HG03196 (cell line): Measurements from ENCODE around the gene LGALS9.
"Not testable (repeated sequence)": the region's sequence is repeated elsewhere in the genome, so short reads cannot be mapped to it uniquely, and the experiment has no call there.

ENCODE experiments used
- ATAC-seq: cut with Tn5 transposase; IDR thresholded peaks from one replicate; pipeline ENCODE4 v1.9.1; 2021; ENCODE audit not compliant: unreplicated experiment

The LGALS9 gene

DNA sequence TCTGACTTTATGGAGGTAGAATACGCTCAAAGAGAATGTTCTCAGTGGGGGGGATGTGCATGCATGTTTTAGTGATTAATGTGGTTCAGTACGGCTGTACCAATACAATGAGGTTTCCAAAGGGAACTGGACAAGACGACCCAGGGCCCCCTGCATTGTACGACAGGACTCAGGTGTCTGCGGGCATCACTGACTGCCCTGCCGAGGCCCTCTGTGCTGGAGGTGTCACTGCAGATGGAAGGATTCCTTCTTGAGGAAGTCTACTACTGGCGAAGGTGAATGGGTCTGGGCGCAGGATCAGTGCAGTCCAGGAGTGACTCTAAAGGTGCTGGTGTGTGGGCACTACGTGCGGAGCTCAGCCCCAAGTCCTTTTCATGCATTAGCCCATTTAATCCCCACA is 3.5 kb upstream of the LGALS9 start:
- no peak for ATAC-seq

DNA sequence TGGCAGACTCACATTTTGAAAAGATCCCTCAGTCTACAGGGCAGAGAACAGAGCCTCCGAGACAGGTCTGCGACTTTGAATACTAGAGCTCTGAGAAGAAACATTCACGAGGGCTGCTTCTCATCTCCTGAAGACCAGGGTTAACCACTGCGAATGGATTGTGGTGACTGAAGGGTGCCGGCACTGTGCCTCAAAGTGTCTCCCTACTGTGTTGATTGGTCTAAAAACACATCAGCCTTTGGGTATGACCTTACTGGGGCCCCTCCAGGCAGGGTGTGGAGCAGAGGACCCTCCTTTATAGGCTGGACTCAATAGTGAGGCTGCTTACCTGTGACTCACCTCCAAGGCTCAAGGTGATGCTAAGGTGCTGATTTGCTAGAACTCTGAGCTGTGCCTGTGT is 2.6 kb upstream of the LGALS9 start:
- no peak for ATAC-seq

DNA sequence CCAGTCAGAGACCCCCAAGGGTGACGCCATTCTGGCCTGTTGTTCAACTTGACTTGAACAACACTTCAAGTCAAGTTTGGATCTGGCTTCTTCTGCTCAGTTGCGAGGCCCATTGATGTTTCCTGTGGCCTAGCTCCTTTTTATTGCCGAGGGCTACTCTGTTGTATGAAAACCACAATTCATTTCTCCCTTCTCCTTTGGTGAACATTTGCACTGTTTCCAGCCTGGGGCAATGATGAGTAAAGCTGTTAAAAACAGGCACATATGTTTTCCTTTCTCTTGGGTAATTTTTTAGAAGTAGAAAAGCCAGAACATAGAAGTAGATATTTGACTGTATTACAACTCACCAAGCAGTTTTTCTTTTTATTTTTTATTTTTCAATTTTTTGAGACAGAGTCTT is 1.7 kb upstream of the LGALS9 start:
- ATAC-seq: not testable (repeated sequence)

DNA sequence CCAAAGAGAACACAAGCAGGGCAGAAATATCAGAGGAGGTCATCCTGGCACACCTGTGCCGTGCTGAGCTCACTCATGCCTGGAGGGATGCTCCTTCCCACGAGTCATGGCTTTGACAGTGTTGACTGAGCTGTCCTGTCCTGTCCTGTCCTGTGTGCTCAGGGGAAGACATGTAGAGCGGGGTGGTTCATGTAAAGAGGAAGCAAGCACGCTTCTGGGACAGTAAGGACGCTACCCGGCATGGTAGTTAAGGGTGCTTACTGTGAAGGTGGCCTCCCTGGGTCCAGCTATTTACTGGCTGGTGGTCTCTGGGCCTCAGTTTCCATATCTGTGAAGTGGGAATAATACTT is 398 bp downstream of the LGALS9 start:
- ATAC-seq: no peak

DNA sequence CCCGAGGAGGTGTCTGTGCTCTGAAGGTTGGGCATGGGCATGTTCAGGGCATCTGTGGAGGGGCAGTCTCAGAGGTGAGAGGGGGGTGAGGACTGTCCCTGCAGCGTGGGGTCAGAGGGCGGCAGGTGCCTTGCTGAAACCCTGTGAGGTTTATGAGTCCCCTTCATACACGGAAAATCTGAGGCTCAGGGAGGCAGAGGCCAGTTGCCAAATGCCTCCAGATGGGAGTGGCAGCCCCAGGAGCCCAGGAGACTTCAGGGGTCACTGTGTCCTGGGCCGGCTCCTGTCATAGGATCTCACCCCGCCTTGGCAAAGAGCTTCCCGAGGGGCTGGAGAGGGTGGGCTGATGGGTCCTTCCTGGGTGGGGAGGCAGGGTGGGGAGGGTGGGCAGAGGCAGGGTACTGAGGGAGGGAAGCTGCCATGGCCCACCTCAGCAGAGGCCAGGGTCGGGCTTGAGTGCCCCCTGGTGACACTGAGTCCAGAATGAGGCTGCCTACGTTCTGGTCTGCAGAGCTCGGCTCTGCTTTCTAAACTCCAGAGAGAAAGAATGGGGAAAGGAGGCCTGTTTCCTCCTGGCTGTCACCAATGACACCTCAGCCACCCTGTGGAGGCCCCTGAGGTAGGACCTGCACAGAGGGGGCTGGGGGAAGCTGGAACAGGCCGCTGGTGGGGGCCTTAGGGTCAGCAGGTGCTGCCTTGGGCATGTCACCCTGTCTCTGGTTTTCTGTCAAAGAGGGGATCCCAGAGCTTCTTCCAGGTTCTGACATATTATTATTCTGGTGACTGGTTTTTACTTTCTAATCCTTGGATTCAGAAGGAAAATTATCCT is 1.1 kb downstream of the LGALS9 start:
- ATAC-seq: no peak

DNA sequence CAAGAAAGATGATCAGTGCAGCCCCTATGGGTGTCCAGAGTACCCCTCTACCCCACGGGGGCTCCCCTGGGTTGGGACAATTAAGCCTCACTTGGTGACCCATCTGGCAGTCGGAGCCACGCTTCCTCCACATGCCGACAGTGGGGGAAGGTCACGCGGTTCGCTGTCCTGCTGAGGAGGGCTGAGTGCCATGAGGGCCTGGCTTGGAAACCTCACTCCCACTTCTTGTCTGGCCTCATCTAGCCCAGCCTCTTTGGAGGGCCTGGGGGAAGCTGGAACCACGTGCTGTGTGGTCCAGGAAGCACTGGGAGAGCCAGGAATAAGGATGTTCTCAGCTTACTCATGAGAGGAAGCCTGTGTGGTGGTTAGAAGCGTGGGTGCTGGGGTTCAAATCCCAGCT is 1.8 kb downstream of the LGALS9 start:
- ATAC-seq: not testable (repeated sequence)

DNA sequence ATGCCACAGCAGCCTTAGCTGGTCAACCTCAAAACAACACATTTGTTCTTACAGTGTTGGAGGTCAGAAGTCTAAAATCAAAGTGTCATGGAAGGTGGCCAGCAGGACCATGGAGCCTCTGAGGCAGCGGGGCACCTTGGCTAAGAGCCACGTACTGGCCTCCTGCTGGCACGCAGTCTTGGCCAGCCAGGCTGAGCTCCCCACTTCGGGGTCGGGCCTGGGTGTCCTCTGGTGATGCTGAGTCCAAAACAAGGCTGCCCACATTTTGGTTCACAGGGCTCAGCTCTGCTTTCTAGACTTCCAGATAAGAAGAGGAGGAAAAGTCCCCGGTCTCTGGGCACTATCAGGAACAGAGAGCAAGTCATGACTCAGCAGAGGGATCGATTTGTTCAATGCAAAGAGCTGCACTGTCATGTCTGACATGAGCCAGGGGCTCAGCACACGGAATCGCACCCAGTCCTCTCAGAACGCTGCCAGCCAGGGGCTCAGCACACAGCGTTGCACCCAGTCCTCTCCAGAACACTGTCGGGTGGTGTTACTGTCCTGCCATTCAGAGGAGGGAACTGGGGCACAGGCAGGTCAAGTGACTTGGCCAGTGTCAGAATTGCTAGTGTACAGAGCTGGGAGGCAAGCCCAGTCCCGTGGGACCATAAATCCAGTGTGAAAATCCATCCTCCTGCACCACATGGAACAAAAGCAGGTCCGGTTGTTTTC is 2.5 kb downstream of the LGALS9 start:
- ATAC-seq: no peak

DNA sequence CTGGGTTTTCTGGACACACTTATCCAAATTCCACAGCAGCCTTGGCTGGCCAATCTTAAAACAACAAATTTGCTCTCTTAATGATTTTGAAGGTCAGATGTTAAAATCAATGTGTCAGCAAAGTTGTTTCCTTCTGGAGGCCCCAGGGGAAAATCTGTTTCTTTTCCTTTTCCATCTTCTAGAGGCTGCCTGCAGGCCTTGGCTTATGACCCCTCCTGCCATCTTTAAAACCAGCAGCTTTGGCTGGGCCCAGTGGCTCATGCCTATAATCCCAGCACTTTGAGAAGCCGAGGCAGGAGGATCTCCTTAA is 3.0 kb downstream of the LGALS9 start:
- no peak for ATAC-seq

DNA sequence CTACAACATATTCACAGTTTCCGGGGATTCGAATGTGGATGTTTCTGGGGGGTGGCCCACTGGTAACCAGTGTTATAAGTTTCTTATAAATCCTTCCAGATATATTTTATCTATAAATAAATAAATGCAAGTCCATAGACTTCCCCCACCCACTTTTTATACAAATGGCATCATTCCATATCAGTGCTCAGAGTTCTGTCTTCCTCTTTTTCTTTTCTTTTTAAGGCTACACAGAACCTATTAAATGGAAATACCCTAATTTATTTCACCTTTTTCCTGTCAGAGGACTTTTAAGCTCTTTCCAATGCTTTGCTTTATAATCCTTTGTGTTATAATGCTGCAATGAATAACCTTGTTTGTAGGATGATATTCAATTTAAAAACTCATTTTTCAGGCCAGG is 3.8 kb downstream of the LGALS9 start:
- no peak for ATAC-seq

DNA sequence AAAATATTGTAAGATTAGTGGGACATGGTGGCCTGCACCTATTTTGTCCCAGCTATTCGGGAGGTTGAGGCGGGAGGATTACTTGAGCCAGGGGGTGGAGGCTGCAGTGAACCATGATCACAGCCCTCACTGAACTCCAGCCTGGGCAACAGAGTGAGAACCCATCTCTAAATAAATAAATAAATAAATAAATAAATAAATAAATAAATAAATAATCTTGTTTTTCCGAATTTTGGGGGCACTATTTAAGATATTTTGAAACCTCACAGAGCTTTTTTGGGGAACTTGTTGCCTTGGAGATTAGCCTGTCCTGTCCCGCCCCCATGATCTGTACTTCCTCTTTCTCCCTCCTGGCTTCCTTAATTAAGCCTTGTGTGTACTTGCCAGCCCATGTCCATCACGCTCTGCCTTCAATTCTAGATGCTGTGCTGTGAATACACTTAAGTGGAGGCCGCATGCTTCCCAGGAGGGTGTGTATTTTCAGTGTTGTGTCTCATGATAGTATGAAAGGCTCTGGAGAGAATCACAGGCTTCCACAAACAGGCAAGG is 4.4 kb downstream of the LGALS9 start:
- no peak for ATAC-seq

DNA sequence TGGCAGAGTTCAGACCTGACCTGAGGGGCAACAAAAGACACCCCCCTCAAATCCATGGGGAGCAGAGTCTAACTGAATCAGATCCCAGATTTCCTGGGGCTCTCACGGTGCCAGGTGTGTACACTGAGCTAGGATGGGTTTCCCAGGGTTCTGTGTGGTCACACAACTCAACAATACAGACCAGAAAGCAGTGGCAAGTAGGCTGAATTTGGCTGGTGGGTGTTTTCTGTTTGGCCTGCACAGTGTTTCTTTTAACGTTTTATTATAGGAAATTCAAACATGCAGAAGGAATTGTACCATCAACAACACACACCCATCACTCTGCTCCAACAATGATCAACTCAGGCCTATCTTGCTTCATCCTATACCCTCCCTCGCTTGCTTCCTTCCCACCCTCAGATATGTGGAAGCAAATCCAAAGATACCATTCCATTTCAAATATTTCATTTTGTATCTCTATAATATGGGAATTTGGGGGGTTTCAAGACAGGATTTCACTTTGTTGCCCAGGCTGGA is 5.1 kb downstream of the LGALS9 start:
- not testable (repeated sequence) for ATAC-seq

DNA sequence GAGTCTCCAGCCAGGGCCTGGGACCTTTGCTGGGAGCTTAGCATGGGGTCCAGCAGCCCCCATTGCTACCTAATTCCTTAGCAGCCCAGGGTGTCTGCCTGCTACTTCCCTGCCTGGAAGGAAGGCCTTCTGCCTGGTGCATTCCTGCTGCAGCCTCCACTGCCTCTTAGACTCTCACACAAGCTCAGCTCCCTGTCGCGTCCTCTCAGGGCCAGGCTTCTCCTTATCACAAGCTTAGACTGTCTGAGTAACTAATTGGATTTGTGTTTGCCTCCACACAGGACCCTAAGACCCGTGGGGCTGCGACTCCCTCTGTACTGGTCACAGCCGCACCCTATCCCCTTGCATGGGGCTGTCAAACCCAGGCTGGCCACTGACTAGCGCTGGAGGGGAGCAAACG is 6.8 kb downstream of the LGALS9 start:
- not testable (repeated sequence) for ATAC-seq

DNA sequence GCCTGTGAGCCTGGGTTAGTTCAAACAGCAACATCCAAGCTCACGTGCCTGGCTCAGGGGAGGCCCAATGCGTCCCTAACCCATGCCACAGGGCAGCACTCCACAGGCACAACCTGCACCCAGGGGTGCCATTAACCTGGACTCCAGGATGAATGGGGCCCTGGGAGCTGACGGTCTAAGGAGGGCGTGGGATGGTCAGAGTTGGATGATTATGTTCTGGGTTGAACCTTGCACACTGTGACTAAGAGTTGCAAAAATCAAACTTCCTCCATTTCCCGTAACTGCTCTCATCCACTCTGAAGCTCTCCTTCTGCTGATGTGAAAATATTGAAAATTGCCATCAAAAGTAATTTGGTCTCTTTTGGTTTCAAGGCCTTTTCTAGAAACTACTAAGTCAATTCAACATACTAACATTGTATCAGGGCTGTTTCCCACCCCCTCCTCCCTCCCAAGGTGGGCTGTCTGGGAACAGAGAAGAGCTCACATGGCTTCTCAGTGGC is 7.5 kb downstream of the LGALS9 start:
- not testable (repeated sequence) for ATAC-seq

DNA sequence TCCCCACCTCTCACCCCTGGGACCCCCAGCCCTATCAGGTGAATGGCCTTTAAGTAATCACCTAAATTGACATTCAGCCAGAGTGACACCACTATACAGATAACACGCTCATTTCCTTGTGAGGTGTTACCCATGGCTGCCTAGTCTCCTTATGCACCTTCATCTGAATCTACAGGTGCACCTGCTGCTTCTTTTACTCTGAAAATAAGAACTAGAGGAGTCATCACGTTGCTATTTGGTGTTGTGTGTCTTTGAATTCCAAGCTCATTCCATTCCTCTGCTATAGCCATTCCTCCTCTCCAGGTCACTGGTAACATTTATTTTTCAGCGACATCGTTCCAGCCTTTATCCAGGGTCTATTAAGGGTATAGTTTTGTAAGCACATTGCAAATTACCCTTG is 9.8 kb downstream of the LGALS9 start:
- no peak for ATAC-seq

DNA sequence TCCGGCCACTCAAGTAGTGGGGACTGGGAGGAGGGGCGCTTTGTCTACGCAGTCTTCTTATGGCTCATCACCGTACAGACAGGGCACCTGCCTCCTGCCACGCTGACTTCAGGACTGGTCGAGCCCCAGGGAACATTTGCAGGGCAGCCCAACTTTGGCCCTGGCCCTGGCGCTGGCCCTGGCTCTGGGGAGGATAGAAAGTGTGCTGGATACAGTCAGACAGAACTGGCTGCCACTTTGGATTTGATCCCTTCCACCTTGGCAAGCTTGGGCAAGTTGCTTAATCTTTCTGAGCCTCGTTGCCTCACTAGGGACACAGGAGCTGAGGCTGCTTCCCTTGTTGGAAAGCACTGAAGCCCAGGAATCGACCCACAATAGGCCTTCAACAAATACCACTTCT is 13.6 kb downstream of the LGALS9 start:
- no peak for ATAC-seq

DNA sequence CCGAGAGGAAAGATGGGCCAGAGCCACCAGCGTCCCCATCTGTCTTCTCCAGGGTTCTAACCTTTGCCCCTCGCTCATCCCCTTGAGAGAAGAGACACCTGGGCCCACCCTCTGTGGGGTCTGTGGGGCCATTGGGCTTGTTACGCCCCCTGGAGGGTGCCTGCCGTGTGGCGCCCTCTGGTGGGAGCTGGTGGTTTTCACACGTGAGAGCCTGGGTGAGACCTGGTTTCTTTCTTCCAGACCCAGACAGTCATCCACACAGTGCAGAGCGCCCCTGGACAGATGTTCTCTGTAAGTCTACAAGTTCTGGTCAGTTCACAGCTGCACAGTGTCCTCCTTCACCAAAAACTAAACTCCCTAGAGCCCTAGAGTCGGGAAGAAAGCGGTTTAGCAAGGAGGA is 14.6 kb downstream of the LGALS9 start:
- ATAC-seq: not testable (repeated sequence)

DNA sequence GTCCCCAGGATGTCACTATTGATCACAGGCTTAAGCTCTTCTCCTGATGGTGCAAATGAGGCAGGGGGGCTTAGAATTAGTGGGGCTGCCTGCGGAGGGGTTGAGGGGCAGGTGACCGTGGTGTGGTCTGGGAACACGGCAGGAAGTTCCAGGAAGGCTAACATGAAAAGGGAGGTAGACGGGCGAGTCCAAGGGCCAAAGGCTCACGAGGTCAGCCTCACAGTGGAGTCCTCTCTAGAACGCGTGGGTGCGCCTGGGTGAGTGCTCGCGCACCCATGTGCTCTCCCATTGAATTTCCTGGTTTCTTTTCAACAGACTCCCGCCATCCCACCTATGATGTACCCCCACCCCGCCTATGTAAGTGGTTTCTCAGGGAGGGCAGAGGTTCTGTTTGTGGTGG is 15.2 kb downstream of the LGALS9 start:
- ATAC-seq: no peak

DNA sequence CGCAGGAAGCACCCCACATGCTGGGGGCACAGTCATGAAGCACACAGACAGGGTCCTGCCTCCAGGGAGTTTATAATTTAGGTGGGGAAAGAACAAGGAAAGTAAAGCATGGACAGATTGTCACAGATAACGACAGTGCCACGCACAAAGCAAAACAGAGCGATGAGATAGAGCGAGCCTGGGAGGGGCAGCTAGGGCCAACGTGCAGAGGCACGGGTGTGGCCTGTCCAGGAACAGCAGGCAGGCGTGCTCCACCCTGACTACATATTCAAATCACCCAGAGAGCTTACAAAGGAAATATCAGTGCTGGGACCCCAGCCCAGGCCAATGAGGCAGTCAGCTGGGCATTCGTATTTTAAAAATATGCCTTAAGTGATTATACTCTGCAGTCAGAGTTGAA is 16.8 kb downstream of the LGALS9 start:
- ATAC-seq: no peak

DNA sequence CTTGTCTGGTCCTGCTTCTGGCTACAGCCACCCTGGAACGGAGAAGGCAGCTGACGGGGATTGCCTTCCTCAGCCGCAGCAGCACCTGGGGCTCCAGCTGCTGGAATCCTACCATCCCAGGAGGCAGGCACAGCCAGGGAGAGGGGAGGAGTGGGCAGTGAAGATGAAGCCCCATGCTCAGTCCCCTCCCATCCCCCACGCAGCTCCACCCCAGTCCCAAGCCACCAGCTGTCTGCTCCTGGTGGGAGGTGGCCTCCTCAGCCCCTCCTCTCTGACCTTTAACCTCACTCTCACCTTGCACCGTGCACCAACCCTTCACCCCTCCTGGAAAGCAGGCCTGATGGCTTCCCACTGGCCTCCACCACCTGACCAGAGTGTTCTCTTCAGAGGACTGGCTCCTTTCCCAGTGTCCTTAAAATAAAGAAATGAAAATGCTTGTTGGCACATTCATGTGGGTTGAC is 18.2 kb downstream of the LGALS9 start:
- not testable (repeated sequence) for ATAC-seq

DNA sequence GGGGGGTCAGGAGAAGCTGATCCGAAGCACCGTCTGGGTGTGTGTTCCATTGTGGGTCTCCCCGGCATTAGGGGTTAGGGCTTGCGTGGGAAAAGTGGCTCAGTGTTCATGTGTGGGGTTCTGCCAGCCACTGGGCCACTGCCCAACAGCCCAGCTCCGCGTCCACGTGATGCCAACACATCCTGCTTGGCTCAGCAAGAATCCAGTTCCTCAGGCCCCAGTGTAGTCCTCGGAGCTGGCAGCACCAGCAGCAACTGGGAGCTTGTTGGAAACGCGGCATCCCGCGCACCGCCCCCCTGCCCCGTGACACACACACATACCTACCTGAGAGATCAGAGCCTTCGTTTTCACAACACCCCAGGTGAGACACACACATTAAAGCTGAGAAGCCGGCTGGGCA is 18.9 kb downstream of the LGALS9 start:
- no peak for ATAC-seq

DNA sequence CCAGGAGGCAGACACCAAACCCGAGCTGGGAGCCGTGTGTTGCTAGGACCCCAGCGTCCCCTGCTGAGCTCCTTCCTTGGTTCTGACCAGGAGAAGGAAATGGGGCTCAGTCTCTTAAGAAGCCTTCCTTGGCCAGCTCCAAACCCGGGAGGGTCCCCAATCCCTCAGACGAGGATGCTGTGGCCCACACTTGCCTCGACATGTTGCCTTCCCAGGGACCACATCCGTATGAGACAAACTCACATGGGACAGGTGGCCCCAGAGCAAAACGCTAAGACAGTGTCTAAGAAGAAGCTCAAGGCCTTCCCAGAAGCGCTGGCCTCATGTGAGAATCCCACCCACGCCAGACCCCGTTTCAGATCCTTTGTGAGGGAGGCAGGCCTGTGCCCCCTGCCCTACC is 19.8 kb downstream of the LGALS9 start:
- no peak for ATAC-seq
